Gastroesophageal sphincter (tissue), 4 donors: ENCODE data around the gene ADSS2. TPM values are rescaled to one million over a fixed set of nuclear protein-coding genes. Genes with fewer than 3 reads are reported as not detected.

Source experiments
- ATAC-seq: fragments of 150-250 bp; one replicate; pipeline ENCODE4 v1.9.1; 2016; ENCODE audit warnings: mild to moderate bottlenecking, moderate library complexity
- H3K27ac ChIP-seq, 4 donors: fragments of 200-600 bp; sonication (generic) in 3 of 4; 1 replicate in 3 of 4; 2 replicates in 1 of 4; pipeline ENCODE4 v1.5.1; 2016 to 2019
- H3K27me3 ChIP-seq: fragments of 200-600 bp; sonication (generic); one replicate; pipeline ENCODE4 v1.5.1; 2019
- H3K36me3 ChIP-seq, 2 donors: fragments of 200-600 bp; sonication (generic); one replicate each; pipeline ENCODE4 v1.5.1; 2019; ENCODE audit warnings: control low read depth in 1 of 2
- H3K4me1 ChIP-seq, 3 donors: fragments of 200-600 bp; sonication (generic); 1 replicate in 2 of 3; 2 replicates in 1 of 3; pipeline ENCODE4 v1.5.1; 2016 to 2019; ENCODE audit warnings: control low read depth in 2 of 3
- H3K4me3 ChIP-seq, 2 donors: fragments of 200-600 bp; sonication (generic); one replicate each; pipeline ENCODE4 v1.5.1; 2019; ENCODE audit warnings: mild to moderate bottlenecking in 1 of 2, moderate library complexity in 1 of 2
- H3K9me3 ChIP-seq, 3 donors: fragments of 200-600 bp; sonication (generic); one replicate each; pipeline ENCODE4 v1.5.1; 2017 to 2019; ENCODE audit warnings: control low read depth in 2 of 3
- CTCF ChIP-seq, 4 experiments: fragments of 200-600 bp in 2 of 4; fragments of 450-650 bp in 2 of 4; sonication (generic) in 1 of 4; IDR thresholded peaks; one replicate each; pipeline ENCODE4 v1.5.1; 2017 to 2019; ENCODE audit warnings: antibody characterized with exemption in 4 of 4, mild to moderate bottlenecking in 2 of 4, moderate library complexity in 2 of 4
- EP300 ChIP-seq: sonication (generic); formaldehyde crosslinking; IDR thresholded peaks from one replicate; pipeline ENCODE4 v1.6.1; 2017; ENCODE audit warnings: antibody characterized with exemption, mild to moderate bottlenecking
- POLR2A ChIP-seq, 2 donors: fragments of 450-650 bp; IDR thresholded peaks; one replicate each; pipeline ENCODE4 v1.6.1; 2017; ENCODE audit warnings: antibody characterized with exemption in 2 of 2, mild to moderate bottlenecking in 2 of 2, moderate library complexity in 1 of 2
- POLR2AphosphoS5 ChIP-seq: sonication (generic); formaldehyde crosslinking; IDR thresholded peaks from one replicate; pipeline ENCODE4 v1.6.1; 2017; ENCODE audit warnings: antibody characterized with exemption
- WGBS, 2 donors: methylation state at CpG; one replicate each; pipeline ENCODE4 v1.1.5; 2018; ENCODE audit warnings: low coverage in 1 of 2; 5-methylcytosine and 5-hydroxymethylcytosine counted together
- total RNA-seq, 4 donors: library from RNA; depleted of rRNA; stranded (reverse); fragments of >200 nt; gene quantifications; one replicate each; pipeline ENCODE4 v1.1.0, GENCODE V29; 2016

ADSS2 gene
- total RNA-seq, 4 donors from 2014 or later, result 28.9 to 59.0 (median 47.1) TPM

- Histone ChIP-seq H3K27ac (no peak overlapping the region), H3K36me3 (peaks cover 0 to 40% of the 10 kb centered on the region in 2 donors), H3K4me1 (peaks cover 0 to 19% (median 0%) of the 10 kb centered on the region in 3 donors), H3K9me3 (no peaks in the 10 kb centered on the region), H3K4me3 (no peak overlapping the region), H3K27me3 (no peaks in the 10 kb centered on the region)
- no peak for ATAC-seq
- TF ChIP-seq CTCF (IDR thresholded peaks at IDR 0.05) (no peak), POLR2AphosphoS5 (no peak), POLR2A (IDR thresholded peaks at IDR 0.05) (no peak), EP300 (no peak)
Observed at GRCh38 chr1:244427647-244428046, 24.1 kb downstream of the ADSS2 start.

GRCh38 chr1:244424649-244425334, 26.9 kb downstream of the ADSS2 start:
- 34 to 59% methylated on average over 2 of the region's 2 CpGs for WGBS, 2 donors

GRCh38 chr1:244422174-244422573, 29.5 kb downstream of the ADSS2 start:
- WGBS, 2 donors, result 56 to 58% methylated on average over 1 of the region's 1 CpG
- peaks cover 4 to 53% of the 10 kb centered on the region in 2 donors for H3K36me3 ChIP-seq

More at GRCh38 chr1:244424649-244425334, 26.9 kb downstream of the ADSS2 start:
- TF ChIP-seq CTCF (IDR thresholded peaks at IDR 0.05) (no peak), POLR2AphosphoS5 (no peak), POLR2A (IDR thresholded peaks at IDR 0.05) (no peak), EP300 (no peak)
- H3K27me3 ChIP-seq, result no peaks in the 10 kb centered on the region
- H3K4me3 ChIP-seq, result no peak overlapping the region
- no peaks in the 10 kb centered on the region for H3K9me3 ChIP-seq
- no peak for ATAC-seq
- H3K27ac ChIP-seq, result peak overlapping the region in 2 of 4 donors; percentile 11 to 17
- peaks cover 0 to 40% of the 10 kb centered on the region in 2 donors for H3K36me3 ChIP-seq
- peaks cover 0 to 26% (median 0%) of the 10 kb centered on the region in 3 donors for H3K4me1 ChIP-seq

GRCh38 chr1:244419024-244419423, 32.7 kb downstream of the ADSS2 start:
- Histone ChIP-seq H3K36me3 (peaks cover 6 to 83% of the 10 kb centered on the region in 2 donors), H3K27me3 (no peaks in the 10 kb centered on the region), H3K9me3 (no peaks in the 10 kb centered on the region), H3K27ac (no peak overlapping the region), H3K4me3 (no peak overlapping the region), H3K4me1 (peaks cover 0 to 15% (median 0%) of the 10 kb centered on the region in 3 donors)
- no peak for TF ChIP-seq POLR2AphosphoS5
- TF ChIP-seq CTCF (IDR thresholded peaks at IDR 0.05), result no peak
- TF ChIP-seq EP300, result no peak
- no peak for TF ChIP-seq POLR2A (IDR thresholded peaks at IDR 0.05)
- no peak for ATAC-seq
- WGBS, 2 donors, result 60 to 83% methylated on average over 4 of the region's 4 CpGs

More at GRCh38 chr1:244422174-244422573, 29.5 kb downstream of the ADSS2 start:
- no peak overlapping the region for H3K27ac ChIP-seq
- no peak for ATAC-seq
- TF ChIP-seq POLR2AphosphoS5, result no peak
- no peak for TF ChIP-seq POLR2A (IDR thresholded peaks at IDR 0.05)
- TF ChIP-seq CTCF (IDR thresholded peaks at IDR 0.05), result no peak
- no peak overlapping the region for H3K4me3 ChIP-seq
- H3K9me3 ChIP-seq, result no peaks in the 10 kb centered on the region
- H3K4me1 ChIP-seq, result peaks cover 0 to 26% (median 0%) of the 10 kb centered on the region in 3 donors
- H3K27me3 ChIP-seq, result no peaks in the 10 kb centered on the region

- ATAC-seq, result no peak
- Histone ChIP-seq H3K4me3 (no peak overlapping the region), H3K9me3 (no peaks in the 10 kb centered on the region), H3K36me3 (peaks cover 6 to 95% of the 10 kb centered on the region in 2 donors), H3K27me3 (no peaks in the 10 kb centered on the region), H3K4me1 (peaks cover 0 to 6% (median 0%) of the 10 kb centered on the region in 3 donors), H3K27ac (no peak overlapping the region)
- 88% methylated on average over 1 of the region's 1 CpG; no CpG with 5 or more reads in 1 of the 2 donors for WGBS, 2 donors
- no peak for TF ChIP-seq EP300
- no peak for TF ChIP-seq POLR2A (IDR thresholded peaks at IDR 0.05)
- TF ChIP-seq CTCF (IDR thresholded peaks at IDR 0.05), result no peak
- no peak for TF ChIP-seq POLR2AphosphoS5
Observed at GRCh38 chr1:244414543-244414942, 37.2 kb downstream of the ADSS2 start.
